PFSK-1 (cell line): ENCODE data around the gene FSCB.

Source experiments
- FOXP2 ChIP-seq: optimal IDR thresholded peaks from 2 replicates; pipeline ENCODE3; 2011; ENCODE audit warnings: borderline replicate concordance, control low read depth, inconsistent platforms; ENCODE audit not compliant: insufficient read depth; ENCODE audit errors: extremely low read length, extremely low read depth
- POLR2AphosphoS5 ChIP-seq: IDR thresholded peaks from 2 replicates; pipeline ENCODE4 v1.6.1; 2012; ENCODE audit warnings: low read depth, mild to moderate bottlenecking, control low read depth, low read length, moderate library complexity
- SIN3A ChIP-seq: IDR thresholded peaks from 2 replicates; pipeline ENCODE4 v1.6.1; 2012; ENCODE audit warnings: mild to moderate bottlenecking, low read length, moderate library complexity, borderline replicate concordance; ENCODE audit not compliant: insufficient read depth
- TAF1 ChIP-seq: IDR thresholded peaks from 2 replicates; pipeline ENCODE4 v1.6.1; 2012; ENCODE audit warnings: low read length, control low read depth, borderline replicate concordance; ENCODE audit not compliant: insufficient read depth
- TF ChIP-seq, protein P1 (sequence below), 2 experiments: IDR thresholded peaks; 2 replicates each; pipeline versions ENCODE4 v1.6.1 to v1.8.0; 2011 to 2012; ENCODE audit warnings: low read depth in 2 of 2, low read length in 2 of 2, control low read depth in 1 of 2, inconsistent platforms in 1 of 2, mild to moderate bottlenecking in 1 of 2, moderate library complexity in 1 of 2; ENCODE audit not compliant: insufficient read depth in 1 of 2

FSCB gene

DNA sequence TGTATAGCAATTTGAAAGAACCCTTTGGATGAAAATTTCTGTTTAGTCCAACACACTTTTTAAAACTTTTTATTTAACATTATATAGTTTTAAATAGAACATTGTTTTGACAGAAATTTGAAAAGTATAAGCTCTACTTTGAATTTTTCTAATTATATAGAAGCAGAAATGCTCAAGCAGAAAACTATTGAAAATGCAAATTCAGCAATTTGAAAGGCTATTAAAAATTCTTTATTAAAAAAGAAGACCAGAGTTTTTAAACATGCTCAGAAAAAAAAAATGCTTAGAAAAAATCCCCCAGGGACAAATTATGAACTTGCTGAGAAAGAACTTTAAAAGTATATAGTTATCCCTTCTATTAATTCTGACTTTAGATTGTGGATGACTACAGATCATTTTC lies 21.1 kb upstream of the FSCB start:
- TF ChIP-seq, protein P1, sequence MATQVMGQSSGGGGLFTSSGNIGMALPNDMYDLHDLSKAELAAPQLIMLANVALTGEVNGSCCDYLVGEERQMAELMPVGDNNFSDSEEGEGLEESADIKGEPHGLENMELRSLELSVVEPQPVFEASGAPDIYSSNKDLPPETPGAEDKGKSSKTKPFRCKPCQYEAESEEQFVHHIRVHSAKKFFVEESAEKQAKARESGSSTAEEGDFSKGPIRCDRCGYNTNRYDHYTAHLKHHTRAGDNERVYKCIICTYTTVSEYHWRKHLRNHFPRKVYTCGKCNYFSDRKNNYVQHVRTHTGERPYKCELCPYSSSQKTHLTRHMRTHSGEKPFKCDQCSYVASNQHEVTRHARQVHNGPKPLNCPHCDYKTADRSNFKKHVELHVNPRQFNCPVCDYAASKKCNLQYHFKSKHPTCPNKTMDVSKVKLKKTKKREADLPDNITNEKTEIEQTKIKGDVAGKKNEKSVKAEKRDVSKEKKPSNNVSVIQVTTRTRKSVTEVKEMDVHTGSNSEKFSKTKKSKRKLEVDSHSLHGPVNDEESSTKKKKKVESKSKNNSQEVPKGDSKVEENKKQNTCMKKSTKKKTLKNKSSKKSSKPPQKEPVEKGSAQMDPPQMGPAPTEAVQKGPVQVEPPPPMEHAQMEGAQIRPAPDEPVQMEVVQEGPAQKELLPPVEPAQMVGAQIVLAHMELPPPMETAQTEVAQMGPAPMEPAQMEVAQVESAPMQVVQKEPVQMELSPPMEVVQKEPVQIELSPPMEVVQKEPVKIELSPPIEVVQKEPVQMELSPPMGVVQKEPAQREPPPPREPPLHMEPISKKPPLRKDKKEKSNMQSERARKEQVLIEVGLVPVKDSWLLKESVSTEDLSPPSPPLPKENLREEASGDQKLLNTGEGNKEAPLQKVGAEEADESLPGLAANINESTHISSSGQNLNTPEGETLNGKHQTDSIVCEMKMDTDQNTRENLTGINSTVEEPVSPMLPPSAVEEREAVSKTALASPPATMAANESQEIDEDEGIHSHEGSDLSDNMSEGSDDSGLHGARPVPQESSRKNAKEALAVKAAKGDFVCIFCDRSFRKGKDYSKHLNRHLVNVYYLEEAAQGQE (IDR thresholded peaks at IDR 0.05; ENCODE audit: insufficient read depth in 1 of 2, low read depth in 2 of 2, low read length in 2 of 2), result no peak
- TF ChIP-seq POLR2AphosphoS5, result no peak
- TF ChIP-seq SIN3A, result no peak
- TF ChIP-seq FOXP2, result no peak
- TF ChIP-seq TAF1, result no peak

- TF ChIP-seq TAF1 (no peak), POLR2AphosphoS5 (no peak), SIN3A (no peak), FOXP2 (no peak)
- TF ChIP-seq, protein P1 (IDR thresholded peaks at IDR 0.05; ENCODE audit: insufficient read depth in 1 of 2, low read depth in 2 of 2, low read length in 2 of 2), result no peak
Observed at GRCh38 chr14:44525237-44525636, 18.2 kb upstream of the FSCB start.

GRCh38 chr14:44508834-44509233 lies 1.8 kb upstream of the FSCB start:
- no peak for TF ChIP-seq SIN3A
- no peak for TF ChIP-seq TAF1
- TF ChIP-seq, protein P1 (IDR thresholded peaks at IDR 0.05; ENCODE audit: insufficient read depth in 1 of 2, low read depth in 2 of 2, low read length in 2 of 2), result no peak
- TF ChIP-seq POLR2AphosphoS5, result no peak
- TF ChIP-seq FOXP2, result no peak

DNA sequence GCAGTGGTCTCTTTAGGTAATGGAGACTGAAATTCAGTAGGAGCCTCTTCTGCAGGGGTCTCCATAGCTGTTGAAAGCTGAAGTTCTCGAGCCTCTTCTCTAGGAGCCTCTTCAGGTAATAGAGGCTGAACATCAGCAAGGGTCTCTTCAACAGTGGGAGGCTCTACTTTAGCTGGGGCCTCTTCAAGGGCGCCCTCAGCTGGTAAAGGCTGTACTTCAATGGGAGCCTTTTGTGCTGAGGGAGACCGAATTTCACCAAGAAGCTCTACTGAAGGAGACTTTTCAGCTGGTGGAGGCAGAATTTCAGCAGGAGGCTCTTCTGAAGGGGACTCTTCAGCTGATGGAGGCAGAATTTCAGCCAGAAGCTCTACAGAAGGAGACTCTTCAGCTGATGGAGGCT lies 1.5 kb downstream of the FSCB start:
- TF ChIP-seq FOXP2, result no peak
- no peak for TF ChIP-seq POLR2AphosphoS5
- TF ChIP-seq, protein P1 (IDR thresholded peaks at IDR 0.05; ENCODE audit: insufficient read depth in 1 of 2, low read depth in 2 of 2, low read length in 2 of 2), result no peak
- no peak for TF ChIP-seq TAF1
- TF ChIP-seq SIN3A, result no peak

GRCh38 chr14:44497148-44497547 lies 9.9 kb downstream of the FSCB start:
- TF ChIP-seq FOXP2, result no peak
- no peak for TF ChIP-seq POLR2AphosphoS5
- TF ChIP-seq SIN3A, result no peak
- TF ChIP-seq, protein P1 (IDR thresholded peaks at IDR 0.05; ENCODE audit: insufficient read depth in 1 of 2, low read depth in 2 of 2, low read length in 2 of 2), result no peak
- no peak for TF ChIP-seq TAF1
